ENCODE data around the gene GOLGA3. TPM values are rescaled to one million over a fixed set of nuclear protein-coding genes. Genes with fewer than 3 reads are reported as not detected.

GOLGA3 gene
- total and polyA plus RNA-seq, 9 of the 15 experiments (the other 6 are each of a cell fraction or from before 2014, with no cell fraction given), result 1.9 to 48.1 (median 18.4) TPM

GRCh38 chr12:132761921-132762583 is 66.6 kb downstream of the GOLGA3 start (continued):
- TF ChIP-seq, protein P1, sequence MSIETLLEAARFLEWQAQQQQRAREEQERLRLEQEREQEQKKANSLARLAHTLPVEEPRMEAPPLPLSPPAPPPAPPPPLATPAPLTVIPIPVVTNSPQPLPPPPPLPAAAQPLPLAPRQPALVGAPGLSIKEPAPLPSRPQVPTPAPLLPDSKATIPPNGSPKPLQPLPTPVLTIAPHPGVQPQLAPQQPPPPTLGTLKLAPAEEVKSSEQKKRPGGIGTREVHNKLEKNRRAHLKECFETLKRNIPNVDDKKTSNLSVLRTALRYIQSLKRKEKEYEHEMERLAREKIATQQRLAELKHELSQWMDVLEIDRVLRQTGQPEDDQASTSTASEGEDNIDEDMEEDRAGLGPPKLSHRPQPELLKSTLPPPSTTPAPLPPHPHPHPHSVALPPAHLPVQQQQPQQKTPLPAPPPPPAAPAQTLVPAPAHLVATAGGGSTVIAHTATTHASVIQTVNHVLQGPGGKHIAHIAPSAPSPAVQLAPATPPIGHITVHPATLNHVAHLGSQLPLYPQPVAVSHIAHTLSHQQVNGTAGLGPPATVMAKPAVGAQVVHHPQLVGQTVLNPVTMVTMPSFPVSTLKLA (conservative IDR thresholded peaks at IDR 0.05), result peak in 1 of 2 experiments; percentile 64; a peak in 3 of 4 replicates
- no peak for TF ChIP-seq ZNF583 (CRISPR knock-in tag; IDR thresholded peaks at IDR 0.05)
- TF ChIP-seq JUN (IDR thresholded peaks at IDR 0.05; ENCODE audit: borderline replicate concordance, low read depth, low read length), result no peak
- TF ChIP-seq JUN (CRISPR knock-in tag; IDR thresholded peaks at IDR 0.05; ENCODE audit: borderline replicate concordance), result no peak
- TF ChIP-seq RBM25 (IDR thresholded peaks at IDR 0.05; ENCODE audit: low read depth, low read length, severe bottlenecking), result no peak
- no peak for TF ChIP-seq HNRNPUL1 (IDR thresholded peaks at IDR 0.05; ENCODE audit: low read length)
- TF ChIP-seq NFIC (IDR thresholded peaks at IDR 0.05), result peak; percentile 21; the same call in 1 of the 2 replicates
- no peak for TF ChIP-seq HOMEZ (CRISPR knock-in tag; IDR thresholded peaks at IDR 0.05)
- TF ChIP-seq BRD9 (IDR thresholded peaks at IDR 0.05; ENCODE audit: low read depth, partially characterized antibody), result no peak
- TF ChIP-seq, protein P2, sequence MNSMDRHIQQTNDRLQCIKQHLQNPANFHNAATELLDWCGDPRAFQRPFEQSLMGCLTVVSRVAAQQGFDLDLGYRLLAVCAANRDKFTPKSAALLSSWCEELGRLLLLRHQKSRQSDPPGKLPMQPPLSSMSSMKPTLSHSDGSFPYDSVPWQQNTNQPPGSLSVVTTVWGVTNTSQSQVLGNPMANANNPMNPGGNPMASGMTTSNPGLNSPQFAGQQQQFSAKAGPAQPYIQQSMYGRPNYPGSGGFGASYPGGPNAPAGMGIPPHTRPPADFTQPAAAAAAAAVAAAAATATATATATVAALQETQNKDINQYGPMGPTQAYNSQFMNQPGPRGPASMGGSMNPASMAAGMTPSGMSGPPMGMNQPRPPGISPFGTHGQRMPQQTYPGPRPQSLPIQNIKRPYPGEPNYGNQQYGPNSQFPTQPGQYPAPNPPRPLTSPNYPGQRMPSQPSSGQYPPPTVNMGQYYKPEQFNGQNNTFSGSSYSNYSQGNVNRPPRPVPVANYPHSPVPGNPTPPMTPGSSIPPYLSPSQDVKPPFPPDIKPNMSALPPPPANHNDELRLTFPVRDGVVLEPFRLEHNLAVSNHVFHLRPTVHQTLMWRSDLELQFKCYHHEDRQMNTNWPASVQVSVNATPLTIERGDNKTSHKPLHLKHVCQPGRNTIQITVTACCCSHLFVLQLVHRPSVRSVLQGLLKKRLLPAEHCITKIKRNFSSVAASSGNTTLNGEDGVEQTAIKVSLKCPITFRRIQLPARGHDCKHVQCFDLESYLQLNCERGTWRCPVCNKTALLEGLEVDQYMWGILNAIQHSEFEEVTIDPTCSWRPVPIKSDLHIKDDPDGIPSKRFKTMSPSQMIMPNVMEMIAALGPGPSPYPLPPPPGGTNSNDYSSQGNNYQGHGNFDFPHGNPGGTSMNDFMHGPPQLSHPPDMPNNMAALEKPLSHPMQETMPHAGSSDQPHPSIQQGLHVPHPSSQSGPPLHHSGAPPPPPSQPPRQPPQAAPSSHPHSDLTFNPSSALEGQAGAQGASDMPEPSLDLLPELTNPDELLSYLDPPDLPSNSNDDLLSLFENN (IDR thresholded peaks at IDR 0.05; ENCODE audit: low read depth in 2 of 2, low read length in 2 of 2), result 0 out of 4 replicates have a peak, but pooled peaks of 1 of the 2 experiments have one; percentile 14
- TF ChIP-seq STAT5A (IDR thresholded peaks at IDR 0.05; ENCODE audit: borderline replicate concordance, low read length), result no peak
- peak; percentile 2 for TF ChIP-seq CREB1 (IDR thresholded peaks at IDR 0.05)
- TF ChIP-seq CREB1 (CRISPR knock-in tag; IDR thresholded peaks at IDR 0.05), result no peak
- peak; percentile 78 for TF ChIP-seq TBP (optimal IDR thresholded peaks at IDR 0.05; ENCODE audit: low read depth, low read length)
- peak; percentile 34; the same call in 1 of the 2 replicates for TF ChIP-seq SOX6 (IDR thresholded peaks at IDR 0.05)
- no peak for TF ChIP-seq GTF2A2 (tag; IDR thresholded peaks at IDR 0.05)
- TF ChIP-seq ZBTB7A (IDR thresholded peaks at IDR 0.05; ENCODE audit: borderline replicate concordance, control insufficient read depth, low read depth, low read length), result peak; percentile 40; the same call in 1 of the 2 replicates
- TF ChIP-seq L3MBTL2 (IDR thresholded peaks at IDR 0.05), result peak; percentile 94
- no peak for TF ChIP-seq ZNF212 (CRISPR knock-in tag; IDR thresholded peaks at IDR 0.05)
- TF ChIP-seq ETV1 (tag; conservative IDR thresholded peaks at IDR 0.05; ENCODE audit: low read depth), result no peak; the same call in 1 of the 2 replicates
- TF ChIP-seq NCOA6 (IDR thresholded peaks at IDR 0.05), result no peak
- no peak for TF ChIP-seq TRIM24 (IDR thresholded peaks at IDR 0.05)
- TF ChIP-seq SRF (CRISPR knock-in tag; IDR thresholded peaks at IDR 0.05), result 0 out of 4 replicates have a peak, but pooled peaks of 1 of the 2 experiments have one; percentile 26
